NCI-H82 (cell line): ENCODE results near the gene GULP1.
A peak's percentile ranks its signal among the peaks of the same experiment; 100 is the strongest.
"Not testable (repeated sequence)": the region's sequence is repeated elsewhere in the genome, so short reads cannot be mapped to it uniquely, and the experiment has no call there.

Source experiments
- DNase-seq: peaks from one replicate; lab custom pipeline; 2025; lab: John Stamatoyannopoulos, UW

GULP1 gene

GRCh38 chr2:188291617-188292347 is at the start of gene GULP1:
TSS of gene GULP1 (plus strand) at chr2:188291874. CDS start at chr2:188477703, 185,829 bp downstream.
- DNase-seq = peak; percentile 84

GRCh38 chr2:188243381-188243780 is 48.3 kb upstream of the GULP1 start:
- no peak for DNase-seq

GRCh38 chr2:188244383-188244782 is 47.3 kb upstream of the GULP1 start:
- peak; percentile 15 for DNase-seq

- no peak for DNase-seq
These were observed 46.4 kb upstream of the GULP1 start for GRCh38 chr2:188245230-188245629.

GRCh38 chr2:188248513-188248912 is 43.2 kb upstream of the GULP1 start:
- DNase-seq = no peak

- DNase-seq = peak; percentile 26
These were observed 40.6 kb upstream of the GULP1 start for GRCh38 chr2:188251034-188251433.

GRCh38 chr2:188256420-188256819 is 35.3 kb upstream of the GULP1 start:
- DNase-seq = no peak

GRCh38 chr2:188265315-188265714 is 26.4 kb upstream of the GULP1 start:
- DNase-seq = no peak

- no peak for DNase-seq
These were observed 23.9 kb upstream of the GULP1 start for GRCh38 chr2:188267776-188268175.

GRCh38 chr2:188269004-188269403 is 22.7 kb upstream of the GULP1 start:
- peak; percentile 89 for DNase-seq

GRCh38 chr2:188272121-188272520 is 19.6 kb upstream of the GULP1 start:
- peak; percentile 34 for DNase-seq

- no peak for DNase-seq
These were observed 17.4 kb upstream of the GULP1 start for GRCh38 chr2:188274274-188274673.

GRCh38 chr2:188276255-188276654 is 15.4 kb upstream of the GULP1 start:
- DNase-seq = no peak

- no peak for DNase-seq
These were observed 13.9 kb upstream of the GULP1 start for GRCh38 chr2:188277786-188278185.

GRCh38 chr2:188278388-188279092 is 13.1 kb upstream of the GULP1 start:
- no peak for DNase-seq

- no peak for DNase-seq
These were observed 12.6 kb upstream of the GULP1 start for GRCh38 chr2:188279093-188279445.

GRCh38 chr2:188280811-188281222 is 10.9 kb upstream of the GULP1 start:
- DNase-seq = no peak

- no peak for DNase-seq
These were observed 8.8 kb upstream of the GULP1 start for GRCh38 chr2:188282907-188283306.

- not testable (repeated sequence) for DNase-seq
These were observed 7.4 kb upstream of the GULP1 start for GRCh38 chr2:188284251-188284650.

- DNase-seq = no peak
These were observed 6.6 kb upstream of the GULP1 start for GRCh38 chr2:188285049-188285448.

GRCh38 chr2:188285774-188286173 is 5.9 kb upstream of the GULP1 start:
- DNase-seq = no peak

GRCh38 chr2:188291142-188291616 is 495 bp upstream of the GULP1 start:
- DNase-seq = peak; percentile 32
